Tibial nerve (tissue), 4 donors: ENCODE data around the gene PTH1R. TPM values are rescaled to one million over a fixed set of nuclear protein-coding genes. Genes with fewer than 3 reads are reported as not detected.

Experiments used
- DNase-seq, 2 donors: peaks; one replicate each; pipeline ENCODE4 v3.0.0-alpha.2; 2019; ENCODE audit warnings: low spot score in 2 of 2
- H3K27ac ChIP-seq, 4 donors: fragments of 200-600 bp; sonication (generic) in 3 of 4; one replicate each; pipeline ENCODE4 v1.5.1; 2017 to 2019; ENCODE audit warnings: mild to moderate bottlenecking in 1 of 4
- H3K27me3 ChIP-seq, 2 donors: fragments of 200-600 bp; sonication (generic) in 1 of 2; one replicate each; pipeline versions ENCODE4 v1.5.1 to v1.6.0; 2017 to 2019
- H3K36me3 ChIP-seq, 3 donors: fragments of 200-600 bp; sonication (generic); one replicate each; pipeline ENCODE4 v1.5.1; 2018 to 2019
- H3K4me1 ChIP-seq, 4 donors: fragments of 200-600 bp; sonication (generic) in 3 of 4; one replicate each; pipeline ENCODE4 v1.5.1; 2017 to 2019
- H3K4me3 ChIP-seq, 4 donors: fragments of 200-600 bp; sonication (generic) in 3 of 4; one replicate each; pipeline ENCODE4 v1.5.1; 2017 to 2019; ENCODE audit warnings: mild to moderate bottlenecking in 1 of 4, moderate library complexity in 1 of 4
- H3K9me3 ChIP-seq, 4 donors: fragments of 200-600 bp; sonication (generic) in 3 of 4; one replicate each; pipeline ENCODE4 v1.5.1; 2017 to 2019
- CTCF ChIP-seq, 5 experiments: fragments of 200-600 bp in 3 of 5; fragments of 450-650 bp in 2 of 5; sonication (generic) in 3 of 5; IDR thresholded peaks; one replicate each; pipeline ENCODE4 v1.5.1; 2016 to 2019; ENCODE audit warnings: antibody characterized with exemption in 5 of 5, mild to moderate bottlenecking in 3 of 5, moderate library complexity in 2 of 5
- EP300 ChIP-seq, 2 donors: sonication (generic); formaldehyde crosslinking; IDR thresholded peaks; one replicate each; pipeline ENCODE4 v1.6.1; 2017; ENCODE audit warnings: antibody characterized with exemption in 2 of 2, mild to moderate bottlenecking in 1 of 2
- POLR2A ChIP-seq, 2 donors: fragments of 450-650 bp; IDR thresholded peaks; one replicate each; pipeline ENCODE4 v1.6.1; 2017; ENCODE audit warnings: antibody characterized with exemption in 2 of 2, mild to moderate bottlenecking in 2 of 2, moderate library complexity in 2 of 2
- WGBS, 2 donors: methylation state at CpG; one replicate each; pipeline ENCODE4 v1.1.5; 2018; 5-methylcytosine and 5-hydroxymethylcytosine counted together
- total RNA-seq, 4 donors: library from RNA; depleted of rRNA; stranded (reverse); fragments of >200 nt; gene quantifications; one replicate each; pipeline ENCODE4 v1.1.0, GENCODE V29; 2016

The PTH1R gene
- total RNA-seq, 4 donors from 2014 or later = 8.1 to 14.3 (median 13.6) TPM

GRCh38 chr3:46833346-46834300 is 43.9 kb upstream of the PTH1R start:
- H3K27me3 ChIP-seq = no peaks in the 10 kb centered on the region
- H3K4me1 ChIP-seq = no peaks in the 10 kb centered on the region
- H3K9me3 ChIP-seq = peaks cover 0 to 18% (median 2%) of the 10 kb centered on the region in 4 donors
- TF ChIP-seq POLR2A (IDR thresholded peaks at IDR 0.05) (no peak), EP300 (IDR thresholded peaks at IDR 0.05) (no peak), CTCF (IDR thresholded peaks at IDR 0.05) (no peak)
- H3K36me3 ChIP-seq = peaks cover 0 to 4% (median 0%) of the 10 kb centered on the region in 3 donors
- H3K4me3 ChIP-seq = no peak overlapping the region
- no peak overlapping the region for H3K27ac ChIP-seq
- DNase-seq = no peak
- WGBS, 2 donors = 94% methylated on average over 53 to 57 of the region's 65 CpGs

GRCh38 chr3:46835054-46835453 is 42.5 kb upstream of the PTH1R start:
- H3K36me3 ChIP-seq = peaks cover 0 to 4% (median 0%) of the 10 kb centered on the region in 3 donors
- no peak overlapping the region for H3K4me3 ChIP-seq
- H3K27me3 ChIP-seq = no peaks in the 10 kb centered on the region
- TF ChIP-seq POLR2A (IDR thresholded peaks at IDR 0.05) (no peak), EP300 (IDR thresholded peaks at IDR 0.05) (no peak), CTCF (IDR thresholded peaks at IDR 0.05) (no peak)
- H3K27ac ChIP-seq = no peak overlapping the region
- DNase-seq = no peak
- H3K4me1 ChIP-seq = no peaks in the 10 kb centered on the region
- WGBS, 2 donors = 90 to 93% methylated on average over 12 of the region's 12 CpGs
- H3K9me3 ChIP-seq = peaks cover 0 to 33% (median 6%) of the 10 kb centered on the region in 4 donors

DNA sequence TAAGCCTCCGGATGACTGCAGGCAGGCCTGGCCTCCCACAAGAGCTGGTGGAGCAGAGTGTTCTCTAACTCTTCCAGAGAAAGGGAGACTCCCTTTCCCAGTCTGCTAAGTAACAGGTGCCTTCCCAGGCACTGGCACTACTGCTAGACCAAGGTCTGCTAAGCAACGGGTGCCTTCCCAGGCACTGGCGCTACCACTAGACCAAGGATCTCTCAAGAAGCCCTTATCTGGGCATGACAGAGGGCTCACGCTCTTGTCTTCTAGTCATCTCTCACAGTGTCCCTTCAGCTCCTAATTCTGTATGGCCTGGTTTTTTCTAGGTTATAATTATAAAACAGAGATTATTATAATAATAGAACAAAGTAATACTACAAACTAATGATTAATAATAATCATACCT is 42.0 kb upstream of the PTH1R start:
- no peak for DNase-seq
- H3K9me3 ChIP-seq = peaks cover 0 to 37% (median 9%) of the 10 kb centered on the region in 4 donors
- WGBS, 2 donors = 89 to 94% methylated on average over 4 of the region's 4 CpGs
- H3K4me3 ChIP-seq = no peak overlapping the region
- peaks cover 0 to 4% (median 0%) of the 10 kb centered on the region in 3 donors for H3K36me3 ChIP-seq
- no peaks in the 10 kb centered on the region for H3K27me3 ChIP-seq
- no peaks in the 10 kb centered on the region for H3K4me1 ChIP-seq
- no peak overlapping the region for H3K27ac ChIP-seq
- TF ChIP-seq POLR2A (IDR thresholded peaks at IDR 0.05) = no peak
- no peak for TF ChIP-seq EP300 (IDR thresholded peaks at IDR 0.05)
- no peak for TF ChIP-seq CTCF (IDR thresholded peaks at IDR 0.05)

- H3K27me3 ChIP-seq = no peaks in the 10 kb centered on the region
- no peak overlapping the region for H3K4me3 ChIP-seq
- peaks cover 0 to 64% (median 13%) of the 10 kb centered on the region in 4 donors for H3K9me3 ChIP-seq
- TF ChIP-seq EP300 (IDR thresholded peaks at IDR 0.05) (no peak), POLR2A (IDR thresholded peaks at IDR 0.05) (no peak)
- H3K4me1 ChIP-seq = no peaks in the 10 kb centered on the region
- peaks cover 0 to 4% (median 0%) of the 10 kb centered on the region in 3 donors for H3K36me3 ChIP-seq
- H3K27ac ChIP-seq = no peak overlapping the region
- 67 to 72% methylated on average over 2 of the region's 2 CpGs for WGBS, 2 donors
- DNase-seq = no peak
Measured at GRCh38 chr3:46838301-46838700, 39.2 kb upstream of the PTH1R start.

- no peak for DNase-seq
Measured at GRCh38 chr3:46840491-46840890, 37.0 kb upstream of the PTH1R start.

More at GRCh38 chr3:46840491-46840890, 37.0 kb upstream of the PTH1R start:
- H3K4me3 ChIP-seq = no peak overlapping the region
- peaks cover 0 to 10% (median 4%) of the 10 kb centered on the region in 4 donors for H3K4me1 ChIP-seq
- no peaks in the 10 kb centered on the region for H3K27me3 ChIP-seq
- H3K27ac ChIP-seq = no peak overlapping the region
- TF ChIP-seq CTCF (IDR thresholded peaks at IDR 0.05) (no peak), POLR2A (IDR thresholded peaks at IDR 0.05) (no peak), EP300 (IDR thresholded peaks at IDR 0.05) (no peak)
- WGBS, 2 donors = 71 to 87% methylated on average over 1 of the region's 1 CpG
- peaks cover 0 to 66% (median 13%) of the 10 kb centered on the region in 4 donors for H3K9me3 ChIP-seq
- peaks cover 0 to 4% (median 0%) of the 10 kb centered on the region in 3 donors for H3K36me3 ChIP-seq
